Activated T-helper 17 cell treated with anti-CD3 and anti-CD28 coated beads, Interleukin-2, amount 50 U/mL, for 72 hours (primary cell): ENCODE results near the gene PANX2. TPM values are rescaled to one million over a fixed set of nuclear protein-coding genes. Genes with fewer than 3 reads are reported as not detected.
"Not testable (repeated sequence)": the region's sequence is repeated elsewhere in the genome, so short reads cannot be mapped to it uniquely, and the experiment has no call there.

Source experiments
- ATAC-seq: fragments of 150-1000 bp; cut with Tn5 transposase; replicated peaks from 2 replicates; pipeline ENCODE4 v1.10.0; 2021; ENCODE audit warnings: mild to moderate bottlenecking, moderate library complexity
- H3K27ac Mint-ChIP-seq: one replicate; pipeline ENCODE4 v1.8.0; 2022; ENCODE audit warnings: mixed read lengths
- H3K27me3 Mint-ChIP-seq: one replicate; pipeline ENCODE4 v1.8.0; 2022; ENCODE audit warnings: mixed read lengths
- H3K36me3 Mint-ChIP-seq: one replicate; pipeline ENCODE4 v1.8.0; 2022; ENCODE audit warnings: low read depth, mild to moderate bottlenecking, mixed read lengths
- H3K4me1 Mint-ChIP-seq: one replicate; pipeline ENCODE4 v1.8.0; 2022; ENCODE audit warnings: mixed read lengths
- H3K4me3 Mint-ChIP-seq: one replicate; pipeline ENCODE4 v1.8.0; 2022; ENCODE audit warnings: mild to moderate bottlenecking, mixed read lengths
- H3K9me3 Mint-ChIP-seq: one replicate; pipeline ENCODE4 v1.8.0; 2022; ENCODE audit warnings: mixed read lengths
- total RNA-seq, 2 donors: library from RNA; stranded (reverse); gene quantifications; one replicate each; pipeline ENCODE4 v1.2.3, GENCODE V29; 2022

PANX2 gene
- total RNA-seq, 2 donors from 2014 or later: 2.5 to 16.6 TPM

DNA sequence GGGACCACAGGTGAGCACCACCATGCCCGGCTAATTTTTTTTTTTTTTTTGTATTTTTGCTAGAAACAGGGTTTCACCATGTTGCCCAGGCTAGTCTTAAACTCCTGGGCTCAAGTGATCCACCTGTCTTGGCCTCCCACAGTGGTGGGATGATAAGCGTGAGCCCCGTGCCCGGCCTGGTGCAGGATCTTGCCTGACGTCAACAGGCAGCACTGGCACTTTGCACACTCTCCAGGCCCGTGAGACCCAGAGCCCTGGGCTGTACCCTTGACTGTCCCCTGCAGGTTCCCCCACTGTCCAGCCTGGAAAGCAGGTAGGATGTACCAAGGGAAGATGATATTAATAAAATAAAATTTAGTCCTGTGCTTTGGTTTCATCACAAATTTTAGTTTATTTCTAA lies 29.1 kb upstream of the PANX2 start:
- Mint-ChIP-seq H3K27me3 (peaks cover 30% of the 10 kb centered on the region), H3K4me1 (no peaks in the 10 kb centered on the region), H3K9me3 (no peaks in the 10 kb centered on the region), H3K36me3 (no peaks in the 10 kb centered on the region), H3K4me3 (no peak overlapping the region), H3K27ac (no peak overlapping the region)
- no peak for ATAC-seq

GRCh38 chr22:50141891-50142363 lies 28.6 kb upstream of the PANX2 start:
- Mint-ChIP-seq H3K4me3 (no peak overlapping the region), H3K27ac (no peak overlapping the region), H3K4me1 (no peaks in the 10 kb centered on the region), H3K27me3 (peaks cover 28% of the 10 kb centered on the region), H3K36me3 (no peaks in the 10 kb centered on the region), H3K9me3 (no peaks in the 10 kb centered on the region)
- no peak for ATAC-seq

DNA sequence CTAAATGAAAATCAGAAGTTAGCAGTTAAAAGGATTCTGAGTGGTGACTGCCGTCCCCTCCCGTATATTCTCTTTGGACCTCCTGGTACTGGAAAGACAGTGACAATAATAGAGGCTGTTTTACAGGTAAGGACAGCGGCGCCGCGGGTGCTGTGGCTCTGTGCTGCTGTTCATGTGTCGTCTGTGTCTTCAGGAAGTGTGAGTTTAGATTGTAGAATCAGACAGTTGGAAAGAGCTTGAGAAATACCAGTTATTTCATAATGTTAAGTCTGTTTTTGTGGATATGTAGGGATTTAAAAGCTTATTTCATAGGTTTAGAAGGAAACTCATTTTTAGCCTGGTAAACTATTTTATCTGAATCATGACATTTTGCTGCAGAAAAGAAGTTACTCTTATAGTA lies 27.4 kb upstream of the PANX2 start:
- Mint-ChIP-seq H3K9me3 (no peaks in the 10 kb centered on the region), H3K4me3 (no peak overlapping the region), H3K36me3 (no peaks in the 10 kb centered on the region), H3K27me3 (peaks cover 25% of the 10 kb centered on the region), H3K27ac (no peak overlapping the region), H3K4me1 (no peaks in the 10 kb centered on the region)
- ATAC-seq: no peak

- no peak for ATAC-seq
- Mint-ChIP-seq H3K36me3 (no peaks in the 10 kb centered on the region), H3K27me3 (peaks cover 23% of the 10 kb centered on the region), H3K27ac (no peak overlapping the region), H3K4me1 (no peaks in the 10 kb centered on the region), H3K9me3 (no peaks in the 10 kb centered on the region), H3K4me3 (no peak overlapping the region)
Observed at GRCh38 chr22:50144005-50144614, 26.4 kb upstream of the PANX2 start.

- H3K36me3 Mint-ChIP-seq: no peaks in the 10 kb centered on the region
- peaks cover 20% of the 10 kb centered on the region for H3K27me3 Mint-ChIP-seq
- H3K9me3 Mint-ChIP-seq: no peaks in the 10 kb centered on the region
- no peak overlapping the region for H3K4me3 Mint-ChIP-seq
- no peaks in the 10 kb centered on the region for H3K4me1 Mint-ChIP-seq
- no peak for ATAC-seq
- no peak overlapping the region for H3K27ac Mint-ChIP-seq
Observed at GRCh38 chr22:50145721-50146438, 24.7 kb upstream of the PANX2 start.

DNA sequence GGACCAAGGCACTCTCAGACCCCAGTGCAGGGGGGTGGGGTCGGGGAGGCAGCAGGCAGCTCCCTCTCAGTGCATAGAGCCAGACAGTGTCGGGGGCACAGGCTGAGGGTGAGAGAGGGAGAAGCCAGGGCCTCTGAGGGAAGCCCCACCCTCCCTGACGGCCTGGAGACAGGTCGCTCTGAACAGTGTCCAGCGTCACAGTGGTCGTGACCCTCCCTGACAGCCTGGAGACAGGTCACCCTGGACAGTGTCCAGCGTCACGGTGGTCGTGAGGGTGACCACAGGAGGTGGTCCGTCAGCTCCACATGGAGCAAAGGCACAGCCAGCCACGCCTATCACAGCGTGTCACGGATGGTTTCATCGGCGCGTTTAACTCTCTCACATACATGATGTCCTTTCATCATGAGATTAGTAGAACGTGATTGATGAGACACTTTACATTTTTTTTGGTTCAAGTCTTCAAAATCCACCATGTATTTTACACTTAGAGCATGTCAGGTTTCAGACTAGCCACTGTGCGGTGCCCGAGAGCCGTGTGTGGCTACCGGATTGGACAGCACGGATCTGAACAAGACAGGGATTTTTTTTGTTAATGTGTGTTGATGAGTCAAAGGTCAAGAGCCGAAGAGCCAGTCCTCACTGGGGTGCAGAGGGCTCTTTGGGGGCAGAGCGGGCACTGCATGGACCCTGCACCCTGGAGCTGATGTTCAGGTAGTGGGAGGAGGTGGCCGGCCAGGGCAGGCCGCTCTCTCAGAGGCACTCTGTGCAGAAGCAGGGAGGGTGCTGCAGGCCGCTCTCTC lies 23.9 kb upstream of the PANX2 start:
- peaks cover 20% of the 10 kb centered on the region for H3K27me3 Mint-ChIP-seq
- no peak overlapping the region for H3K27ac Mint-ChIP-seq
- H3K4me3 Mint-ChIP-seq: no peak overlapping the region
- no peak for ATAC-seq
- no peaks in the 10 kb centered on the region for H3K36me3 Mint-ChIP-seq
- H3K9me3 Mint-ChIP-seq: no peaks in the 10 kb centered on the region
- H3K4me1 Mint-ChIP-seq: no peaks in the 10 kb centered on the region

DNA sequence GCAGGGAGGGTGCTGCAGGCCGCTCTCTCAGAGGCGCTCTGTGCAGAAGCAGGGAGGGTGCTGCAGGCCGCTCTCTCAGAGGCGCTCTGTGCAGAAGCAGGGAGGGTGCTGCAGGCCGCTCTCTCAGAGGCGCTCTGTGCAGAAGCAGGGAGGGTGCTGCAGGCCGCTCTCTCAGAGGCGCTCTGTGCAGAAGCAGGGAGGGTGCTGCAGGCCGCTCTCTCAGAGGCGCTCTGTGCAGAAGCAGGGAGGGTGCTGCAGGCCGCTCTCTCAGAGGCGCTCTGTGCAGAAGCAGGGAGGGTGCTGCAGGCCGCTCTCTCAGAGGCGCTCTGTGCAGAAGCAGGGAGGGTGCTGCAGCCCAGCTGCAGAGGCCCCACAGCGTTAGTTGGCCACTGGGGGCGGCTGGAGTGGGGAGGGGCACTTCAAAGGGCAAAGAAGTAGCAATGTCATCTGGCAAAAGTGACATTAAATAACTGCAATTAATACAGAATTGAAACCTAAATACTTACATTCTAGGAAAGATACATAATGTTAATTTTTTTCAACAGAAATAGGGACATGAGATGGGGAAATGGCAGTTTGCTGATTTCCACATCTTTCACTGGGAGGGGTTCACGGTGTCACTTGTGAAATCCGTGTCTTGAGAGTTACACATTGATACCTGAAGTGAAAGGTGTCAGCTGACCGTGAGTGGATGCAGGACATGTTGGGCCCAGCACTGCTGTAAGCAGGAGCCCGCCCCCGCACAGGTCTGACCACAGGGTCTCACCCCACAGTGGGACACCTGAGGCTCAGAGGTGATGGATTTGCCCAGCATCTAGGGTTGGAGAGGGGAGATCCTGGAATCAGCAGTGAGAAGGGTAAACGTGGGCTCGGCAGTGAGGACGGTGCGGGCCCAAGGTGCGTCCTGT lies 23.0 kb upstream of the PANX2 start:
- not testable (repeated sequence) for H3K9me3 Mint-ChIP-seq, H3K27ac Mint-ChIP-seq, ATAC-seq, H3K4me1 Mint-ChIP-seq, H3K36me3 Mint-ChIP-seq, H3K4me3 Mint-ChIP-seq
- peaks cover 13% of the 10 kb centered on the region for H3K27me3 Mint-ChIP-seq

DNA sequence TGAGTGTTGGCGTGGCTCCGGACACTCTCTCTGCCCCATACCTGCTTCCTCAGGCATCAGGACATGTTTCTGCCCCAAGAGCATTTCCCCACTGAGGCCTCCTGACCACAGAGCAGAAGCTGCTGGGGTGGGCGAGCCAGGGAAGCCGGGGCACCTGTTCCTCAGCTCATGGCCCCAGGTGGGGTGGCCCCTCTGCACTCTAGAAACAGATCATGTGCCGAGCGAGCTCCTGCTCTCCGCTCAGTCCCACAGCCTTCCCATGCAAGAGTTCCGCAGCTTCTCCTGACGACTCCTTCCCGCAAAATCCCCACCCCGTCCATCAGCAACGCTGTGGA lies 22.4 kb upstream of the PANX2 start:
- Mint-ChIP-seq H3K27me3 (peaks cover 8% of the 10 kb centered on the region), H3K4me3 (no peak overlapping the region), H3K9me3 (no peaks in the 10 kb centered on the region), H3K4me1 (no peaks in the 10 kb centered on the region), H3K36me3 (no peaks in the 10 kb centered on the region), H3K27ac (no peak overlapping the region)
- ATAC-seq: no peak

DNA sequence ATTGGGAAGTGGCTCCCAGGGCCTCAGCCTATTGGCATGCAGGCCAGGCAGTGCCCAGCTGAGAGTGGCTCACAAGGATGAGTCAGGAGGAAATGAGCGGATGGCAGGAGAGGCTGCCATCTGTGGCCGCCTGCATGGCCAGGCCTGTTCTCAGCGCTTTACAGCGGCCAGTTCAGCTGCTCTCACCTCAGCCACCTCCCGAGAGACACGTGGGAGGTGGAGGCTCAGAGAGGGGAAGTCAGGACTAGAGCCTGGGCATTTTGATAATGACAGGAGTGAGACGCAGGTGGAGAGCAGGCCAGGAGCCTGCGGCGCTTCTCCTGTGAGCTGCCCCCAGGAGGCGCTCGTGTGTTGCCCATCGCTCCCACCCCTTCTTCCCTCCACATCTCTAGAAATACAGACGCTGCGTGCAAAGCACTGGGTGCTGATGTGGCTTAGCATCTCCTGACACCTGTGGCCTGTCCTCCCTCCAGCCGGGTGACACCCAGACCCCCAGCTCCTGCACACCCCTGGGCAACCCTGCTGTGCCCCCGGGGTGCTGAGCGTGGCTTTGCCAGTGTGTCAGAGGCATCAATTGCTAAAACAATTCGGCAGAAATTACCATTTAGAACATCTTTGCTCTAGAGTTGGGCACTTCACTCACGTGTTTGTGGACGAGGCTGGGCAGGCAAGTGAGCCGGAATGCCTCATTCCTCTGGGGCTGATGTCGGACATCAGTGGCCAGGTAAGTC lies 21.4 kb upstream of the PANX2 start:
- Mint-ChIP-seq H3K9me3 (no peaks in the 10 kb centered on the region), H3K27me3 (peaks cover 8% of the 10 kb centered on the region), H3K4me1 (no peaks in the 10 kb centered on the region), H3K27ac (no peak overlapping the region), H3K4me3 (no peak overlapping the region), H3K36me3 (no peaks in the 10 kb centered on the region)
- ATAC-seq: peak; percentile 94

DNA sequence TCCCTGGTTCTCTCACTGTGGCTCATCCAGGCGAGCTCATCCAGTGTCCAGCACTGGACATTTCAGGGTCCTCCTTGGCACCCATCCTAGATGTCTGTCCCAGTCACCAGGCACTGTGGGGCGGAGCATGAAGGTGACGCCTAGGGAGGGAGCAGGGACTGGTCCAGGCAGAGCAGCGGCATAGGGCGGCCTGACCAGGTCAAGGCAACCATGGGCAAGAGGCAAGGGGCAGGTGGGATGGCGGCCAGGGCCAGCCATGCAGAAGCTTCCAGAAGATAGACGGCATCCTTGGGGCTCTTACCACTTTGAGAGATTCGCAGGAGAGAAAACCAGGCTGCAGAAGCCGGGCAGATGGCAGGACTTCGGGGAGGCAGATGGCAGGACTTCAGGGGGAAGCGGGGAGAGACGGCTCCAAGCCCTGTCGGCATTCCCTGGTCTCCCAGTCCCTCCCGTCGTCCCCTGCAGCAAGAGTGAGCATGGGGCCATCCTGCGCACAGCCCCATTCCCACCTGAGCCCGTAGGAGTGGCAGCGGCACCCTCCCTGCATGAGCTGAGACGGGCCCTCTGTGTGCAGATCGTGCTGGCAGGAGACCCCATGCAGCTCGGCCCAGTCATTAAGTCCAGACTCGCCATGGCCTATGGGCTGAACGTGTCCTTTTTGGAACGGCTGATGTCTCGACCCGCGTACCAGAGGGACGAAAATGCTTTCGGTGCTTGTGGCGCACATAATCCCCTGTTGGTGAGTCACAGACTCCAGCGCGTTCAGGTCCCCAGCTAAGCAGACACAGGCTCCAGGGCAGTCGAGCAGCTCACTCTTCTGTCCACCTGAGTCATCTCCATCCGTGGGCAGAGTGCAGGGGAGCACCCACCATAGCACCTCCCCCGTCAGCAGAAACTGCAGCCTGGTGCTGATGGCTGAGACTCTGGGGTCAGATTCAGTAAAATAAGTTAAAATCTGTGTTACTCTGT lies 20.1 kb upstream of the PANX2 start:
- no peak overlapping the region for H3K4me3 Mint-ChIP-seq
- H3K4me1 Mint-ChIP-seq: no peaks in the 10 kb centered on the region
- H3K9me3 Mint-ChIP-seq: no peaks in the 10 kb centered on the region
- no peak for ATAC-seq
- no peak overlapping the region for H3K27ac Mint-ChIP-seq
- H3K36me3 Mint-ChIP-seq: no peaks in the 10 kb centered on the region
- H3K27me3 Mint-ChIP-seq: peaks cover 5% of the 10 kb centered on the region

DNA sequence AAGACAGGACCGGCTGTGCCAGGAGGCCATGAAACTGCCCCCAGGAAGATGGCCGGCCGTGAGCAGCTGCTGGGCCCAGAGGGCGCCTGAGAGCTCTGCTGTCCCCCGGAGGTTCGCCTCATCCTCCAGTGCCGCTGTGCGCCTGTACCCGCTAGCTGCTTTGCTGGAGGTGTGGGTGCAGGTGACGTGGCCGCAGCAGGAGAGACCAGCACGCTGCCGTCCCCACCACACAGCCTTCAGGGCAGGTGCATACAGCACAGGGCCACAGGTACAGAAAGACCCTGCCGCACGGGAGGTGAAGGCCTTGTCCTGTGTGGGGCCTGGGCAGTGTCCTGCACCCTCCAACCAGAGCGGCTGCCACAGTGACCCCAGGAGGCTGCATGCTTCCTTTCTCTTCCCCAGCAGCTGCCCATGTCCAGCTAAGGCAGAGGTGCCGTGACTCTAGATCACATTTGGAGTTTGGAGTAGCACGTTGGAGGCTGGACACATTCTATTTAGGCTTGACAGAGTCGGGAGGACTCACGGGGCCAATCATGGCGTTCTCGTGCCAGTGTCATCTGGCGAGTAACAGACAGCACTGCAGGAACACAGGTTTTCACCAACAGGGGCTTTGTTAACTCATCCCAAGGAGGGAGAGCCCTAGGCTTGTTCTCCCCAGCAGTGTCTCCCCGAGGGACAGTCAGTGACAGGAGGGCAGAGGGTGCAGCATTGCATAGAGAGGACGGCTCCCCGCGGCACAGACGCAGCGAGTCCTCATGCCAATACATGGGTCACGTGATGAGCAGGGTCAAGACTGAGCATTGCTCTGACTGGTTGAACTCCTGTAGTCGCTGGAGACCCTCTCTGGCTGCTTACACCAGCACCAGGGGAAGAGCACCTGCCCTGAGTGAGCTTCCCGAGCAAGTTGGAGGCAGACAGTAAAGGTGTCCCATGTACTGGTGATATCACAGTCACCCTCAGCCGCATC lies 18.7 kb upstream of the PANX2 start:
- no peak for ATAC-seq
- Mint-ChIP-seq H3K36me3 (no peaks in the 10 kb centered on the region), H3K27ac (no peak overlapping the region), H3K27me3 (peaks cover 3% of the 10 kb centered on the region), H3K9me3 (no peaks in the 10 kb centered on the region), H3K4me3 (no peak overlapping the region), H3K4me1 (no peaks in the 10 kb centered on the region)
